ENCODE data around the gene CFAP61. TPM values are rescaled to one million over a fixed set of nuclear protein-coding genes. Genes with fewer than 3 reads are reported as not detected.
"Not testable (repeated sequence)": the region's sequence is repeated elsewhere in the genome, so short reads cannot be mapped to it uniquely, and the experiment has no call there.

The CFAP61 gene
- total RNA-seq, 1 donor from 2014 or later, result not detected

GRCh38 chr20:20237093-20237959 lies 185.0 kb downstream of the CFAP61 start:
- peak; percentile 57 for ATAC-seq

- no peak for ATAC-seq
Measured at GRCh38 chr20:20241976-20242375, 189.6 kb downstream of the CFAP61 start.

- not testable (repeated sequence) for ATAC-seq
Measured at GRCh38 chr20:20244384-20244783, 192.1 kb downstream of the CFAP61 start.

GRCh38 chr20:20246996-20247633 lies 194.8 kb downstream of the CFAP61 start:
- ATAC-seq, result no peak

- ATAC-seq, result no peak
Measured at GRCh38 chr20:20248620-20249200, 196.4 kb downstream of the CFAP61 start.

- no peak for ATAC-seq
Measured at GRCh38 chr20:20251317-20251716, 199.0 kb downstream of the CFAP61 start.

- no peak for ATAC-seq
Measured at GRCh38 chr20:20251836-20252235, 199.5 kb downstream of the CFAP61 start.

GRCh38 chr20:20253039-20253743 lies 200.9 kb downstream of the CFAP61 start:
- ATAC-seq, result no peak

GRCh38 chr20:20253744-20254330 lies 201.5 kb downstream of the CFAP61 start:
- no peak for ATAC-seq

GRCh38 chr20:20255099-20255498 lies 202.8 kb downstream of the CFAP61 start:
- no peak for ATAC-seq

- ATAC-seq, result no peak
Measured at GRCh38 chr20:20259533-20259932, 207.2 kb downstream of the CFAP61 start.

- ATAC-seq, result no peak
Measured at GRCh38 chr20:20261159-20261558, 208.8 kb downstream of the CFAP61 start.

GRCh38 chr20:20265210-20265609 lies 212.9 kb downstream of the CFAP61 start:
- ATAC-seq, result no peak

GRCh38 chr20:20266552-20266951 lies 214.2 kb downstream of the CFAP61 start:
- ATAC-seq, result no peak

GRCh38 chr20:20267685-20268370 lies 215.5 kb downstream of the CFAP61 start:
- no peak for ATAC-seq

- no peak for ATAC-seq
Measured at GRCh38 chr20:20271271-20271670, 218.9 kb downstream of the CFAP61 start.

GRCh38 chr20:20272686-20273085 lies 220.4 kb downstream of the CFAP61 start:
- no peak for ATAC-seq

- ATAC-seq, result no peak
Measured at GRCh38 chr20:20273286-20273685, 221.0 kb downstream of the CFAP61 start.

- ATAC-seq, result no peak
Measured at GRCh38 chr20:20274821-20275220, 222.5 kb downstream of the CFAP61 start.

GRCh38 chr20:20275636-20276035 lies 223.3 kb downstream of the CFAP61 start:
- no peak for ATAC-seq

GRCh38 chr20:20276811-20277530 lies 224.6 kb downstream of the CFAP61 start:
- ATAC-seq, result no peak
